ENCODE results near the gene SNAI3. TPM values are rescaled to one million over a fixed set of nuclear protein-coding genes. Genes with fewer than 3 reads are reported as not detected.

Gene SNAI3
- total RNA-seq, 1 experiment from 2014 or later, result 2.2 TPM

DNA sequence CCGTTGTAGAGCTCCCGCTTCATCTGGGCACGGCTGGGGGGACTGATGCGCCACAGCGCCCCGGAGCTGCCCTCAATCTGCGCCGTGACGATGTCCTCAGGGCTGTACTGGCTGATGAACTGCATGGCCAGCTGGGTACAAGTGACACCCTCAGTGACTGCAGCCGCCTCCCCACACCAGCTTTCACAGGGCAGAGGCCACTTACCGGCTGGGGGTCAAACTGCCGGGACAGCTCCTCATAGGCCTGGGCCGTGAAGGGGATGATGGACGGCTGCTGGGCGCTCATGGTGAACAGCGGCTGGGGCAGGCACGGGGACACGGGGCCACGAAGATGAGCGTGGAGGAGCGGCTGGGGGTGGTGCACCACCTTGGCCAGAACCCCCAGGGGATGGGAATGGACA is 30.3 kb upstream of the SNAI3 start:
- intact Hi-C loops (cut with micrococcal nuclease), result no loop called here
- TF ChIP-seq EZH2phosphoT487 (IDR thresholded peaks at IDR 0.05; ENCODE audit: borderline replicate concordance) (no peak), EGR1 (IDR thresholded peaks at IDR 0.05; ENCODE audit: low read depth) (no peak), POLR2AphosphoS5 (IDR thresholded peaks at IDR 0.05; ENCODE audit: low read depth, low read length) (no peak), ZFX (IDR thresholded peaks at IDR 0.05) (no peak), RAD21 (IDR thresholded peaks at IDR 0.05; ENCODE audit: low read depth) (no peak), ZNF274 (IDR thresholded peaks at IDR 0.05; ENCODE audit: low read depth, low read length) (no peak), CBX3 (IDR thresholded peaks at IDR 0.05; ENCODE audit: low read depth) (no peak), YY1 (IDR thresholded peaks at IDR 0.05; ENCODE audit: extremely low read depth, insufficient replicate concordance, low read depth, low read length) (no peak), POLR2A (IDR thresholded peaks at IDR 0.05; ENCODE audit: borderline replicate concordance, extremely low read depth, insufficient read depth, insufficient read length) (no peak), JUND (IDR thresholded peaks at IDR 0.05) (no peak), SIN3A (IDR thresholded peaks at IDR 0.05; ENCODE audit: low read depth) (no peak), EZH2 (IDR thresholded peaks at IDR 0.05) (no peak), ELF1 (IDR thresholded peaks at IDR 0.05; ENCODE audit: borderline replicate concordance, low read depth) (no peak)
- TF ChIP-seq, protein P1, sequence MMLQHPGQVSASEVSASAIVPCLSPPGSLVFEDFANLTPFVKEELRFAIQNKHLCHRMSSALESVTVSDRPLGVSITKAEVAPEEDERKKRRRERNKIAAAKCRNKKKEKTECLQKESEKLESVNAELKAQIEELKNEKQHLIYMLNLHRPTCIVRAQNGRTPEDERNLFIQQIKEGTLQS (IDR thresholded peaks at IDR 0.05), result no peak
- TF ChIP-seq, protein P2, sequence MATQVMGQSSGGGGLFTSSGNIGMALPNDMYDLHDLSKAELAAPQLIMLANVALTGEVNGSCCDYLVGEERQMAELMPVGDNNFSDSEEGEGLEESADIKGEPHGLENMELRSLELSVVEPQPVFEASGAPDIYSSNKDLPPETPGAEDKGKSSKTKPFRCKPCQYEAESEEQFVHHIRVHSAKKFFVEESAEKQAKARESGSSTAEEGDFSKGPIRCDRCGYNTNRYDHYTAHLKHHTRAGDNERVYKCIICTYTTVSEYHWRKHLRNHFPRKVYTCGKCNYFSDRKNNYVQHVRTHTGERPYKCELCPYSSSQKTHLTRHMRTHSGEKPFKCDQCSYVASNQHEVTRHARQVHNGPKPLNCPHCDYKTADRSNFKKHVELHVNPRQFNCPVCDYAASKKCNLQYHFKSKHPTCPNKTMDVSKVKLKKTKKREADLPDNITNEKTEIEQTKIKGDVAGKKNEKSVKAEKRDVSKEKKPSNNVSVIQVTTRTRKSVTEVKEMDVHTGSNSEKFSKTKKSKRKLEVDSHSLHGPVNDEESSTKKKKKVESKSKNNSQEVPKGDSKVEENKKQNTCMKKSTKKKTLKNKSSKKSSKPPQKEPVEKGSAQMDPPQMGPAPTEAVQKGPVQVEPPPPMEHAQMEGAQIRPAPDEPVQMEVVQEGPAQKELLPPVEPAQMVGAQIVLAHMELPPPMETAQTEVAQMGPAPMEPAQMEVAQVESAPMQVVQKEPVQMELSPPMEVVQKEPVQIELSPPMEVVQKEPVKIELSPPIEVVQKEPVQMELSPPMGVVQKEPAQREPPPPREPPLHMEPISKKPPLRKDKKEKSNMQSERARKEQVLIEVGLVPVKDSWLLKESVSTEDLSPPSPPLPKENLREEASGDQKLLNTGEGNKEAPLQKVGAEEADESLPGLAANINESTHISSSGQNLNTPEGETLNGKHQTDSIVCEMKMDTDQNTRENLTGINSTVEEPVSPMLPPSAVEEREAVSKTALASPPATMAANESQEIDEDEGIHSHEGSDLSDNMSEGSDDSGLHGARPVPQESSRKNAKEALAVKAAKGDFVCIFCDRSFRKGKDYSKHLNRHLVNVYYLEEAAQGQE (IDR thresholded peaks at IDR 0.05; ENCODE audit: low read depth), result no peak
- TF ChIP-seq, protein P3, sequence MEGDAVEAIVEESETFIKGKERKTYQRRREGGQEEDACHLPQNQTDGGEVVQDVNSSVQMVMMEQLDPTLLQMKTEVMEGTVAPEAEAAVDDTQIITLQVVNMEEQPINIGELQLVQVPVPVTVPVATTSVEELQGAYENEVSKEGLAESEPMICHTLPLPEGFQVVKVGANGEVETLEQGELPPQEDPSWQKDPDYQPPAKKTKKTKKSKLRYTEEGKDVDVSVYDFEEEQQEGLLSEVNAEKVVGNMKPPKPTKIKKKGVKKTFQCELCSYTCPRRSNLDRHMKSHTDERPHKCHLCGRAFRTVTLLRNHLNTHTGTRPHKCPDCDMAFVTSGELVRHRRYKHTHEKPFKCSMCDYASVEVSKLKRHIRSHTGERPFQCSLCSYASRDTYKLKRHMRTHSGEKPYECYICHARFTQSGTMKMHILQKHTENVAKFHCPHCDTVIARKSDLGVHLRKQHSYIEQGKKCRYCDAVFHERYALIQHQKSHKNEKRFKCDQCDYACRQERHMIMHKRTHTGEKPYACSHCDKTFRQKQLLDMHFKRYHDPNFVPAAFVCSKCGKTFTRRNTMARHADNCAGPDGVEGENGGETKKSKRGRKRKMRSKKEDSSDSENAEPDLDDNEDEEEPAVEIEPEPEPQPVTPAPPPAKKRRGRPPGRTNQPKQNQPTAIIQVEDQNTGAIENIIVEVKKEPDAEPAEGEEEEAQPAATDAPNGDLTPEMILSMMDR (IDR thresholded peaks at IDR 0.05 in 2 of 3, conservative IDR thresholded peaks at IDR 0.05 in 1 of 3; ENCODE audit: borderline replicate concordance in 1 of 3, insufficient read depth in 1 of 3, low read depth in 2 of 3, low read length in 2 of 3), result no peak
- TF ChIP-seq, protein P4, sequence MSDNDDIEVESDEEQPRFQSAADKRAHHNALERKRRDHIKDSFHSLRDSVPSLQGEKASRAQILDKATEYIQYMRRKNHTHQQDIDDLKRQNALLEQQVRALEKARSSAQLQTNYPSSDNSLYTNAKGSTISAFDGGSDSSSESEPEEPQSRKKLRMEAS (IDR thresholded peaks at IDR 0.05), result no peak
- TF ChIP-seq, protein P5, sequence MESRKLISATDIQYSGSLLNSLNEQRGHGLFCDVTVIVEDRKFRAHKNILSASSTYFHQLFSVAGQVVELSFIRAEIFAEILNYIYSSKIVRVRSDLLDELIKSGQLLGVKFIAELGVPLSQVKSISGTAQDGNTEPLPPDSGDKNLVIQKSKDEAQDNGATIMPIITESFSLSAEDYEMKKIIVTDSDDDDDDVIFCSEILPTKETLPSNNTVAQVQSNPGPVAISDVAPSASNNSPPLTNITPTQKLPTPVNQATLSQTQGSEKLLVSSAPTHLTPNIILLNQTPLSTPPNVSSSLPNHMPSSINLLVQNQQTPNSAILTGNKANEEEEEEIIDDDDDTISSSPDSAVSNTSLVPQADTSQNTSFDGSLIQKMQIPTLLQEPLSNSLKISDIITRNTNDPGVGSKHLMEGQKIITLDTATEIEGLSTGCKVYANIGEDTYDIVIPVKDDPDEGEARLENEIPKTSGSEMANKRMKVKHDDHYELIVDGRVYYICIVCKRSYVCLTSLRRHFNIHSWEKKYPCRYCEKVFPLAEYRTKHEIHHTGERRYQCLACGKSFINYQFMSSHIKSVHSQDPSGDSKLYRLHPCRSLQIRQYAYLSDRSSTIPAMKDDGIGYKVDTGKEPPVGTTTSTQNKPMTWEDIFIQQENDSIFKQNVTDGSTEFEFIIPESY (IDR thresholded peaks at IDR 0.05; ENCODE audit: extremely low read depth, insufficient replicate concordance, low read length), result no peak
- POLR2A ChIA-PET, result no interaction called here
- CTCF ChIA-PET, result interaction anchor here (1.8 kb wide), 1 partner anchor 21 kb away, joined by 8 read pairs; no protein-coding TSS in a partner anchor
- RAD21 ChIA-PET (ENCODE audit: low non-redundant PET in 1 of 2, low total read pairs in 2 of 2, uncharacterized antibody in 2 of 2, unreplicated experiment in 2 of 2), result no interaction called here
- H3K4me2 ChIP-seq (ENCODE audit: low read length), result no peak overlapping the region
- H3K9me3 ChIP-seq (ENCODE audit: control insufficient read depth in 1 of 2, insufficient read depth in 1 of 2, low read depth in 1 of 2, low read length in 2 of 2), result no peaks in the 10 kb centered on the region
- DNase-seq (ENCODE audit: low read depth, low spot score) (no peak), ATAC-seq (no peak)
- H3K9me2 ChIP-seq (ENCODE audit: insufficient read depth), result no peaks in the 10 kb centered on the region
- H4K20me1 ChIP-seq (ENCODE audit: insufficient read depth), result 0 out of 2 replicates have a peak, but pooled peaks cover 3% of the 10 kb centered on the region
- H2AFZ ChIP-seq (ENCODE audit: low read depth, low read length, poor library complexity, severe bottlenecking), result no peak overlapping the region
- peaks cover 54 to 80% of the 10 kb centered on the region in 2 experiments; a peak in 3 of 4 replicates for H3K36me3 ChIP-seq (ENCODE audit: control insufficient read depth in 1 of 2, insufficient read depth in 2 of 2, low read length in 2 of 2)
- peaks cover 0 to 5% of the 10 kb centered on the region in 2 experiments; a peak in 1 of 4 replicates for H3K4me1 ChIP-seq (ENCODE audit: control insufficient read depth in 1 of 2, insufficient read depth in 2 of 2, low read length in 2 of 2)
- no peak overlapping the region for H3K4me3 ChIP-seq (replicated peaks in 1 of 2; ENCODE audit: low read depth in 1 of 2, low read length in 2 of 2)
- H3K27me3 ChIP-seq (ENCODE audit: insufficient read depth, low read length), result no peaks in the 10 kb centered on the region
- no peak overlapping the region for H3K9ac ChIP-seq (ENCODE audit: low read length)
- peaks cover 6% of the 10 kb centered on the region; the same call in 1 of the 2 replicates for H3K79me2 ChIP-seq (ENCODE audit: insufficient read depth, low read length)
- H3K27ac ChIP-seq (ENCODE audit: low read depth, low read length), result no peak overlapping the region; the same call in 1 of the 2 replicates
- no TSS peak for BruUV-seq (replicated peaks)
